ENCODE results near the gene SCUBE2. TPM values are rescaled to one million over a fixed set of nuclear protein-coding genes. Genes with fewer than 3 reads are reported as not detected.

Gene SCUBE2
- polyA plus RNA-seq, 1 of the 3 experiments (the other 2 are of a cell fraction), result 0.76 TPM

- Histone ChIP-seq H3K36me3 (replicated peaks in 1 of 2; ENCODE audit: control insufficient read depth in 1 of 2, insufficient read depth in 2 of 2, low read length in 1 of 2) (no peaks in the 10 kb centered on the region), H3K4me1 (ENCODE audit: control insufficient read depth in 1 of 2, insufficient read depth in 2 of 2, low read depth in 1 of 2, low read length in 1 of 2) (no peaks in the 10 kb centered on the region; a peak in 1 of 4 replicates), H3F3A (replicated peaks; ENCODE audit: insufficient read depth) (no peaks in the 10 kb centered on the region), H3K4me2 (no peak overlapping the region), H3K9ac (no peak overlapping the region), H3K9me2 (no peaks in the 10 kb centered on the region), H3K9me3 (no peaks in the 10 kb centered on the region), H3K27ac (ENCODE audit: low read depth in 2 of 2, low read length in 1 of 2) (no peak overlapping the region), H3K4me3 (ENCODE audit: low read depth in 2 of 2, low read length in 1 of 2) (no peak overlapping the region), H2AFZ (ENCODE audit: low read depth) (no peak overlapping the region), H3K79me2 (ENCODE audit: insufficient read depth) (no peaks in the 10 kb centered on the region), H4K20me1 (ENCODE audit: insufficient read depth) (no peaks in the 10 kb centered on the region), H3K27me3 (ENCODE audit: insufficient read depth) (no peaks in the 10 kb centered on the region)
- ChIA-PET POLR2A (no interaction called here), CTCF (no interaction called here)
- no peak for TF ChIP-seq FOXJ3 (CRISPR knock-in tag; IDR thresholded peaks at IDR 0.05)
- TF ChIP-seq IRF3 (IDR thresholded peaks at IDR 0.05; ENCODE audit: low read depth, low read length), result no peak
- no peak for TF ChIP-seq CHD2 (IDR thresholded peaks at IDR 0.05; ENCODE audit: low read length, partially characterized antibody)
- no peak for TF ChIP-seq EZH2phosphoT487 (IDR thresholded peaks at IDR 0.05; ENCODE audit: borderline replicate concordance, low read depth)
- DNase-seq, result no peak
- WGBS (ENCODE audit: low lambda C conversion rate), result 23% methylated on average over 1 of the region's 1 CpG
Observed at GRCh38 chr11:9042488-9042887, 48.9 kb downstream of the SCUBE2 start.

- DNase-seq, result no peak
- no peaks in the 10 kb centered on the region for H3K4me1 ChIP-seq (ENCODE audit: control insufficient read depth in 1 of 2, insufficient read depth in 2 of 2, low read depth in 1 of 2, low read length in 1 of 2)
- H3K79me2 ChIP-seq (ENCODE audit: insufficient read depth), result no peaks in the 10 kb centered on the region
- no peaks in the 10 kb centered on the region for H3K36me3 ChIP-seq (replicated peaks in 1 of 2; ENCODE audit: control insufficient read depth in 1 of 2, insufficient read depth in 2 of 2, low read length in 1 of 2)
- no peak overlapping the region for H3K9ac ChIP-seq
- no peak overlapping the region for H3K27ac ChIP-seq (ENCODE audit: low read depth in 2 of 2, low read length in 1 of 2)
- no peaks in the 10 kb centered on the region for H3F3A ChIP-seq (replicated peaks; ENCODE audit: insufficient read depth)
- no peak overlapping the region for H3K4me2 ChIP-seq
- no peaks in the 10 kb centered on the region for H3K27me3 ChIP-seq (ENCODE audit: insufficient read depth)
- 60% methylated on average over 1 of the region's 2 CpGs for WGBS (ENCODE audit: low lambda C conversion rate)
- CTCF ChIA-PET, result no interaction called here
- POLR2A ChIA-PET, result no interaction called here
- no peak overlapping the region for H2AFZ ChIP-seq (ENCODE audit: low read depth)
- no peak overlapping the region for H3K4me3 ChIP-seq (ENCODE audit: low read depth in 2 of 2, low read length in 1 of 2)
- TF ChIP-seq JUND (IDR thresholded peaks at IDR 0.05), result no peak
- no peak for TF ChIP-seq RAD21 (IDR thresholded peaks at IDR 0.05; ENCODE audit: low read length)
- no peak for TF ChIP-seq GATA2 (CRISPR knock-in tag; IDR thresholded peaks at IDR 0.05)
- TF ChIP-seq ELF1 (IDR thresholded peaks at IDR 0.05), result no peak
- no peak for TF ChIP-seq MXI1 (IDR thresholded peaks at IDR 0.05; ENCODE audit: low read depth, low read length)
- no peak for TF ChIP-seq TEAD4 (IDR thresholded peaks at IDR 0.05; ENCODE audit: borderline replicate concordance, insufficient read depth)
- TF ChIP-seq YY1 (IDR thresholded peaks at IDR 0.05; ENCODE audit: low read depth), result no peak
- no peak for TF ChIP-seq CTCF (IDR thresholded peaks at IDR 0.05)
- TF ChIP-seq EZH2phosphoT487 (IDR thresholded peaks at IDR 0.05; ENCODE audit: borderline replicate concordance, low read depth), result no peak
- no peak for TF ChIP-seq RFX5 (IDR thresholded peaks at IDR 0.05; ENCODE audit: low read length)
- no peaks in the 10 kb centered on the region for H4K20me1 ChIP-seq (ENCODE audit: insufficient read depth)
- H3K9me2 ChIP-seq, result no peaks in the 10 kb centered on the region
- H3K9me3 ChIP-seq, result no peaks in the 10 kb centered on the region
Observed at GRCh38 chr11:9041747-9042146, 49.7 kb downstream of the SCUBE2 start.

Data from SK-N-SH (cell line).